ENCODE measurements around the gene TNIK.

- no peak for TF ChIP-seq CTCF (IDR thresholded peaks at IDR 0.05)
- no peak for TF ChIP-seq POLR2A (IDR thresholded peaks at IDR 0.05)
These were observed 301.0 kb downstream of the TNIK start for GRCh38 chr3:171159024-171159821.

Data from stomach (tissue), 4 donors.